Measurements from ENCODE around the gene LDB2.
"Not testable (repeated sequence)": the region's sequence is repeated elsewhere in the genome, so short reads cannot be mapped to it uniquely, and the experiment has no call there.

LDB2 gene

GRCh38 chr4:16668488-16668887, 230.0 kb downstream of the LDB2 start:
- FAIRE-seq (no peak), DNase-seq (ENCODE audit: extremely low spot score, insufficient read length, low read depth) (no peak)

- DNase-seq (ENCODE audit: extremely low spot score, insufficient read length, low read depth), result no peak
- FAIRE-seq, result no peak
Measured at GRCh38 chr4:16667464-16667863, 231.0 kb downstream of the LDB2 start.

GRCh38 chr4:16665942-16666551, 232.4 kb downstream of the LDB2 start:
- no peak for FAIRE-seq
- DNase-seq (ENCODE audit: extremely low spot score, insufficient read length, low read depth), result no peak

GRCh38 chr4:16663732-16664131, 234.7 kb downstream of the LDB2 start:
- DNase-seq (ENCODE audit: extremely low spot score, insufficient read length, low read depth) (no peak), FAIRE-seq (no peak)

- DNase-seq (ENCODE audit: extremely low spot score, insufficient read length, low read depth) (no peak), FAIRE-seq (no peak)
Measured at GRCh38 chr4:16663307-16663706, 235.1 kb downstream of the LDB2 start.

GRCh38 chr4:16661813-16662212, 236.6 kb downstream of the LDB2 start:
- DNase-seq (ENCODE audit: extremely low spot score, insufficient read length, low read depth) (no peak), FAIRE-seq (no peak)

GRCh38 chr4:16660656-16661055, 237.8 kb downstream of the LDB2 start:
- FAIRE-seq (no peak), DNase-seq (ENCODE audit: extremely low spot score, insufficient read length, low read depth) (no peak)

GRCh38 chr4:16659694-16660093, 238.8 kb downstream of the LDB2 start:
- DNase-seq (ENCODE audit: extremely low spot score, insufficient read length, low read depth) (no peak), FAIRE-seq (no peak)

GRCh38 chr4:16659079-16659478, 239.4 kb downstream of the LDB2 start:
- DNase-seq (ENCODE audit: extremely low spot score, insufficient read length, low read depth), result no peak

GRCh38 chr4:16658183-16658582, 240.3 kb downstream of the LDB2 start:
- FAIRE-seq (no peak), DNase-seq (ENCODE audit: extremely low spot score, insufficient read length, low read depth) (no peak)

More at GRCh38 chr4:16659079-16659478, 239.4 kb downstream of the LDB2 start:
- FAIRE-seq, result no peak

- DNase-seq (ENCODE audit: extremely low spot score, insufficient read length, low read depth), result no peak
- FAIRE-seq, result no peak
Measured at GRCh38 chr4:16655111-16655510, 243.3 kb downstream of the LDB2 start.

GRCh38 chr4:16652732-16653305, 245.6 kb downstream of the LDB2 start:
- no peak for DNase-seq (ENCODE audit: extremely low spot score, insufficient read length, low read depth)

GRCh38 chr4:16646459-16646858, 252.0 kb downstream of the LDB2 start:
- FAIRE-seq, result no peak

More at GRCh38 chr4:16652732-16653305, 245.6 kb downstream of the LDB2 start:
- no peak for FAIRE-seq

GRCh38 chr4:16643893-16644292, 254.6 kb downstream of the LDB2 start:
- no peak for DNase-seq (ENCODE audit: extremely low spot score, insufficient read length, low read depth)

More at GRCh38 chr4:16646459-16646858, 252.0 kb downstream of the LDB2 start:
- no peak for DNase-seq (ENCODE audit: extremely low spot score, insufficient read length, low read depth)

GRCh38 chr4:16642897-16643296, 255.5 kb downstream of the LDB2 start:
- FAIRE-seq (no peak), DNase-seq (ENCODE audit: extremely low spot score, insufficient read length, low read depth) (no peak)

More at GRCh38 chr4:16643893-16644292, 254.6 kb downstream of the LDB2 start:
- FAIRE-seq, result no peak

- DNase-seq (ENCODE audit: extremely low spot score, insufficient read length, low read depth), result no peak
- no peak for FAIRE-seq
Measured at GRCh38 chr4:16641971-16642370, 256.5 kb downstream of the LDB2 start.

GRCh38 chr4:16636912-16637630, 261.4 kb downstream of the LDB2 start:
- no peak for DNase-seq (ENCODE audit: extremely low spot score, insufficient read length, low read depth)
- FAIRE-seq, result no peak

- no peak for DNase-seq (ENCODE audit: extremely low spot score, insufficient read length, low read depth)
- FAIRE-seq, result no peak
Measured at GRCh38 chr4:16636304-16636703, 262.1 kb downstream of the LDB2 start.

GRCh38 chr4:16629274-16629673, 269.2 kb downstream of the LDB2 start:
- FAIRE-seq; DNase-seq (ENCODE audit: extremely low spot score, insufficient read length, low read depth): not testable (repeated sequence)

- not testable (repeated sequence) for DNase-seq (ENCODE audit: extremely low spot score, insufficient read length, low read depth); FAIRE-seq
Measured at GRCh38 chr4:16628835-16629234, 269.6 kb downstream of the LDB2 start.

- FAIRE-seq, result no peak
- DNase-seq (ENCODE audit: extremely low spot score, insufficient read length, low read depth), result no peak
Measured at GRCh38 chr4:16627999-16628398, 270.4 kb downstream of the LDB2 start.
